LNCaP clone FGC (cell line): ENCODE measurements around the gene GRIN2A.

ENCODE experiments used
- DNase-seq: peaks from one replicate; pipeline ENCODE4 v3.0.0-alpha.2; 2011; ENCODE audit warnings: low read depth
- H3K4me3 ChIP-seq: 2 replicates; pipeline ENCODE4 v1.5.1; 2011; ENCODE audit warnings: mild to moderate bottlenecking, low read depth, low read length, control low read depth
- CTCF ChIP-seq: IDR thresholded peaks from 2 replicates; pipeline ENCODE4 v1.5.1; 2012; ENCODE audit warnings: mild to moderate bottlenecking; ENCODE audit not compliant: control insufficient read depth, insufficient read depth; ENCODE audit errors: extremely low read depth

Gene GRIN2A

GRCh38 chr16:9957433-9957832, 224.8 kb downstream of the GRIN2A start:
- no peak overlapping the region for H3K4me3 ChIP-seq
- DNase-seq: no peak
- no peak for TF ChIP-seq CTCF

GRCh38 chr16:9957002-9957401, 225.2 kb downstream of the GRIN2A start:
- no peak for TF ChIP-seq CTCF
- no peak overlapping the region for H3K4me3 ChIP-seq
- DNase-seq: no peak

- no peak overlapping the region for H3K4me3 ChIP-seq
- DNase-seq: no peak
- no peak for TF ChIP-seq CTCF
These were observed 226.6 kb downstream of the GRIN2A start for GRCh38 chr16:9955677-9956076.

GRCh38 chr16:9953908-9954570, 228.2 kb downstream of the GRIN2A start:
- no peak for TF ChIP-seq CTCF
- no peak for DNase-seq
- no peak overlapping the region for H3K4me3 ChIP-seq

GRCh38 chr16:9950658-9951057, 231.6 kb downstream of the GRIN2A start:
- TF ChIP-seq CTCF: no peak
- no peak overlapping the region for H3K4me3 ChIP-seq
- no peak for DNase-seq

GRCh38 chr16:9949396-9949795, 232.8 kb downstream of the GRIN2A start:
- no peak for TF ChIP-seq CTCF
- DNase-seq: no peak
- H3K4me3 ChIP-seq: no peak overlapping the region

GRCh38 chr16:9948933-9949332, 233.3 kb downstream of the GRIN2A start:
- H3K4me3 ChIP-seq: no peak overlapping the region
- no peak for DNase-seq
- TF ChIP-seq CTCF: no peak
